ENCODE measurements around the gene RFNG. TPM values are rescaled to one million over a fixed set of nuclear protein-coding genes. Genes with fewer than 3 reads are reported as not detected.

RFNG gene
- total and polyA plus RNA-seq, 2 of the 13 experiments (the other 11 are each of a cell fraction or from before 2014, with no cell fraction given), result 61.4 to 64.0 TPM

- TF ChIP-seq, protein P1, sequence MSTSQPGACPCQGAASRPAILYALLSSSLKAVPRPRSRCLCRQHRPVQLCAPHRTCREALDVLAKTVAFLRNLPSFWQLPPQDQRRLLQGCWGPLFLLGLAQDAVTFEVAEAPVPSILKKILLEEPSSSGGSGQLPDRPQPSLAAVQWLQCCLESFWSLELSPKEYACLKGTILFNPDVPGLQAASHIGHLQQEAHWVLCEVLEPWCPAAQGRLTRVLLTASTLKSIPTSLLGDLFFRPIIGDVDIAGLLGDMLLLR (CRISPR knock-in tag; IDR thresholded peaks at IDR 0.05), result peak; percentile 90
- TF ChIP-seq, protein P2, sequence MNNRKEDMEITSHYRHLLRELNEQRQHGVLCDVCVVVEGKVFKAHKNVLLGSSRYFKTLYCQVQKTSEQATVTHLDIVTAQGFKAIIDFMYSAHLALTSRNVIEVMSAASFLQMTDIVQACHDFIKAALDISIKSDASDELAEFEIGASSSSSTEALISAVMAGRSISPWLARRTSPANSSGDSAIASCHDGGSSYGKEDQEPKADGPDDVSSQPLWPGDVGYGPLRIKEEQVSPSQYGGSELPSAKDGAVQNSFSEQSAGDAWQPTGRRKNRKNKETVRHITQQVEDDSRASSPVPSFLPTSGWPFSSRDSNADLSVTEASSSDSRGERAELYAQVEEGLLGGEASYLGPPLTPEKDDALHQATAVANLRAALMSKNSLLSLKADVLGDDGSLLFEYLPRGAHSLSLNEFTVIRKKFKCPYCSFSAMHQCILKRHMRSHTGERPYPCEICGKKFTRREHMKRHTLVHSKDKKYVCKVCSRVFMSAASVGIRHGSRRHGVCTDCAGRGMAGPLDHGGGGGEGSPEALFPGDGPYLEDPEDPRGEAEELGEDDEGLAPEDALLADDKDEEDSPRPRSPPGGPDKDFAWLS (CRISPR knock-in tag; IDR thresholded peaks at IDR 0.05; ENCODE audit: borderline replicate concordance), result 0 out of 2 replicates have a peak, but pooled peaks have one; percentile 45
- peak; percentile 79; the same call in 1 of the 2 replicates for TF ChIP-seq MYC (CRISPR knock-in tag; IDR thresholded peaks at IDR 0.05; ENCODE audit: borderline replicate concordance)
- no peak for TF ChIP-seq THYN1 (CRISPR knock-in tag; IDR thresholded peaks at IDR 0.05; ENCODE audit: borderline replicate concordance, low read depth)
- peak; percentile 15; the same call in 1 of the 2 replicates for TF ChIP-seq ZBTB21 (CRISPR knock-in tag; IDR thresholded peaks at IDR 0.05)
- 0 out of 2 replicates have a peak, but pooled peaks have one; percentile 15 for TF ChIP-seq CBX5 (CRISPR knock-in tag; IDR thresholded peaks at IDR 0.05; ENCODE audit: borderline replicate concordance)
- TF ChIP-seq, protein P3, sequence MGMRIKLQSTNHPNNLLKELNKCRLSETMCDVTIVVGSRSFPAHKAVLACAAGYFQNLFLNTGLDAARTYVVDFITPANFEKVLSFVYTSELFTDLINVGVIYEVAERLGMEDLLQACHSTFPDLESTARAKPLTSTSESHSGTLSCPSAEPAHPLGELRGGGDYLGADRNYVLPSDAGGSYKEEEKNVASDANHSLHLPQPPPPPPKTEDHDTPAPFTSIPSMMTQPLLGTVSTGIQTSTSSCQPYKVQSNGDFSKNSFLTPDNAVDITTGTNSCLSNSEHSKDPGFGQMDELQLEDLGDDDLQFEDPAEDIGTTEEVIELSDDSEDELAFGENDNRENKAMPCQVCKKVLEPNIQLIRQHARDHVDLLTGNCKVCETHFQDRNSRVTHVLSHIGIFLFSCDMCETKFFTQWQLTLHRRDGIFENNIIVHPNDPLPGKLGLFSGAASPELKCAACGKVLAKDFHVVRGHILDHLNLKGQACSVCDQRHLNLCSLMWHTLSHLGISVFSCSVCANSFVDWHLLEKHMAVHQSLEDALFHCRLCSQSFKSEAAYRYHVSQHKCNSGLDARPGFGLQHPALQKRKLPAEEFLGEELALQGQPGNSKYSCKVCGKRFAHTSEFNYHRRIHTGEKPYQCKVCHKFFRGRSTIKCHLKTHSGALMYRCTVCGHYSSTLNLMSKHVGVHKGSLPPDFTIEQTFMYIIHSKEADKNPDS (CRISPR knock-in tag; IDR thresholded peaks at IDR 0.05), result 0 out of 2 replicates have a peak, but pooled peaks have one; percentile 26
- peak; percentile 64; the same call in 1 of the 2 replicates for TF ChIP-seq RXRA (CRISPR knock-in tag; IDR thresholded peaks at IDR 0.05)
- peak; percentile 87; the same call in 1 of the 2 replicates for TF ChIP-seq ZNF782 (CRISPR knock-in tag; IDR thresholded peaks at IDR 0.05; ENCODE audit: borderline replicate concordance)
- peak; percentile 69; the same call in 1 of the 2 replicates for TF ChIP-seq ZNF235 (CRISPR knock-in tag; IDR thresholded peaks at IDR 0.05; ENCODE audit: borderline replicate concordance)
- TF ChIP-seq, protein P4, sequence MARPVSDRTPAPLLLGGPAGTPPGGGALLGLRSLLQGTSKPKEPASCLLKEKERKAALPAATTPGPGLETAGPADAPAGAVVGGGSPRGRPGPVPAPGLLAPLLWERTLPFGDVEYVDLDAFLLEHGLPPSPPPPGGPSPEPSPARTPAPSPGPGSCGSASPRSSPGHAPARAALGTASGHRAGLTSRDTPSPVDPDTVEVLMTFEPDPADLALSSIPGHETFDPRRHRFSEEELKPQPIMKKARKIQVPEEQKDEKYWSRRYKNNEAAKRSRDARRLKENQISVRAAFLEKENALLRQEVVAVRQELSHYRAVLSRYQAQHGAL (CRISPR knock-in tag; IDR thresholded peaks at IDR 0.05; ENCODE audit: not compliant biosample characterization), result peak; percentile 32
- TF ChIP-seq POLR2AphosphoS5 (IDR thresholded peaks at IDR 0.05; ENCODE audit: low read depth, low read length), result peak; percentile 65
- peak; percentile 96 for TF ChIP-seq TAF1 (CRISPR knock-in tag; IDR thresholded peaks at IDR 0.05)
- peak; percentile 37 for TF ChIP-seq PTBP1 (IDR thresholded peaks at IDR 0.05; ENCODE audit: low read depth, low read length, poor library complexity, severe bottlenecking)
- TF ChIP-seq PAWR (CRISPR knock-in tag; IDR thresholded peaks at IDR 0.05; ENCODE audit: borderline replicate concordance), result 0 out of 2 replicates have a peak, but pooled peaks have one; percentile 39
- TF ChIP-seq NPAS2 (CRISPR knock-in tag; IDR thresholded peaks at IDR 0.05; ENCODE audit: borderline replicate concordance), result no peak
- no peak; the same call in 1 of the 2 replicates for TF ChIP-seq GFI1 (CRISPR knock-in tag; IDR thresholded peaks at IDR 0.05; ENCODE audit: borderline replicate concordance)
- peak; percentile 50 for TF ChIP-seq ZBTB8A (CRISPR knock-in tag; IDR thresholded peaks at IDR 0.05; ENCODE audit: borderline replicate concordance, low read depth)
- TF ChIP-seq ZNF101 (CRISPR knock-in tag; IDR thresholded peaks at IDR 0.05; ENCODE audit: borderline replicate concordance, low read depth), result peak; percentile 68; the same call in 1 of the 2 replicates
- TF ChIP-seq NRL (CRISPR knock-in tag; IDR thresholded peaks at IDR 0.05; ENCODE audit: borderline replicate concordance), result peak; percentile 59
- TF ChIP-seq KDM4B (CRISPR knock-in tag; IDR thresholded peaks at IDR 0.05), result peak; percentile 60
- TF ChIP-seq TAF15 (IDR thresholded peaks at IDR 0.05; ENCODE audit: low read depth, low read length, poor library complexity, severe bottlenecking), result peak; percentile 95
- TF ChIP-seq ZNF670 (CRISPR knock-in tag; IDR thresholded peaks at IDR 0.05; ENCODE audit: borderline replicate concordance), result peak; percentile 80; the same call in 1 of the 2 replicates
- TF ChIP-seq POLR2G (IDR thresholded peaks at IDR 0.05; ENCODE audit: low read depth, low read length), result peak; percentile 74
These were observed 29.2 kb downstream of the RFNG start, which contains the start of gene CENPX (continued) for GRCh38 chr17:82022310-82022980.
